OCI-LY7 (cell line): ENCODE measurements around the gene GREM2.

Experiments
- CTCF ChIP-seq: fragments of 200-600 bp; sonication (generic); conservative IDR thresholded peaks from 2 replicates; pipeline ENCODE4 v1.5.1; 2014; ENCODE audit warnings: mild to moderate bottlenecking, antibody characterized with exemption, low read length, moderate library complexity, mixed read lengths
- EZH2phosphoT487 ChIP-seq: fragments of 200-600 bp; sonication (generic); IDR thresholded peaks from 2 replicates; pipeline ENCODE4 v1.6.1; 2018; ENCODE audit warnings: low read depth, borderline replicate concordance, mild to moderate bottlenecking, mixed run types, antibody characterized with exemption, low read length, moderate library complexity, mixed read lengths

DNA sequence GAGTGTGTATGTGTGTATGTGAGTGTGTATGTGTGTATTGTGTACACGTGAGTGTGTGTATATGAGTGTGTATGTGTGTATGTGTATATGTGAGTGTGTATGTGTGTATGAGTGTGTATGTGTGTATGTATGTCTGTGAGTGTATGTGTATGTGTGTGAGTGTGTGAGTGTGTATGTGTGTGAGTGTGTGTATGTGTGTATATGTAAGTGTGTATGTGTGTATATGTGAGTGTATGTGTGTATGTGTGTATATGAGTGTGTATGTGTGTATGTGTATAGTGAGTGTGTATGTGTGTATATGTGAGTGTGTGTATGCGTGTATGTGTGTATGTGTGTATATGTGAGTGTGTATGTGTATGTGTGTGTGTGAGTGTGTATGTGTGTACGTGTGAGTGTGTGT, 49.2 kb downstream of the GREM2 start:
- TF ChIP-seq CTCF (no peak), EZH2phosphoT487 (no peak)
